HEK293 (cell line): ENCODE measurements around the gene MUC15.
"Not testable (repeated sequence)": the region's sequence is repeated elsewhere in the genome, so short reads cannot be mapped to it uniquely, and the experiment has no call there.

Source experiments
- CTCF ChIA-PET: fragments of 350-600 bp; formaldehyde crosslinking; extraction: SDS; loops from one replicate; lab custom pipeline; 2021; ENCODE audit warnings: antibody characterized with exemption; lab: Yijun Ruan, JAX
- POLR2A ChIA-PET: fragments of 300-600 bp; formaldehyde crosslinking; extraction: SDS; loops from one replicate; lab custom pipeline; 2020; ENCODE audit warnings: antibody characterized with exemption, inconsistent platforms; lab: Yijun Ruan, JAX
- H3K27ac ChIP-seq: fragments of 200-500 bp; sonication (Bioruptor generic); 2 replicates; pipeline ENCODE4 v1.5.1; 2014; ENCODE audit warnings: low read depth, low read length, control low read depth, inconsistent platforms; ENCODE audit errors: extremely low read depth
- H3K36me3 ChIP-seq, 2 experiments: fragments of 200-500 bp in 1 of 2; sonication (Bioruptor generic) in 1 of 2; 1 replicate in 1 of 2; 2 replicates in 1 of 2; pipeline ENCODE4 v1.5.1; 2014 to 2017; ENCODE audit warnings: inconsistent platforms in 2 of 2, low read length in 2 of 2; ENCODE audit not compliant: control insufficient read depth in 2 of 2, insufficient read depth in 1 of 2
- H3K4me1 ChIP-seq: fragments of 200-500 bp; sonication (Bioruptor generic); 2 replicates; pipeline ENCODE4 v1.5.1; 2014; ENCODE audit warnings: mild to moderate bottlenecking, low read length, inconsistent platforms; ENCODE audit not compliant: control insufficient read depth, insufficient read depth
- H3K4me3 ChIP-seq: 2 replicates; pipeline ENCODE4 v1.5.1; 2011; ENCODE audit warnings: low read depth, mild to moderate bottlenecking, control low read depth, low read length, moderate library complexity
- H3K9me3 ChIP-seq: fragments of 200-500 bp; sonication (Bioruptor generic); 2 replicates; pipeline ENCODE4 v1.5.1; 2014; ENCODE audit warnings: low read depth, low read length, inconsistent platforms; ENCODE audit not compliant: control insufficient read depth, insufficient read depth
- GFI1B ChIP-seq: fragments of 450-650 bp; formaldehyde crosslinking; IDR thresholded peaks from 2 replicates; pipeline ENCODE4 v1.5.1; 2016; ENCODE audit warnings: missing biosample characterization, missing genetic modification characterization
- GLI4 ChIP-seq: fragments of 450-650 bp; formaldehyde crosslinking; IDR thresholded peaks from 2 replicates; pipeline ENCODE4 v1.5.1; 2016; ENCODE audit warnings: missing biosample characterization, missing genetic modification characterization
- HOXD13 ChIP-seq: sonication (generic); formaldehyde crosslinking; IDR thresholded peaks from 2 replicates; pipeline ENCODE4 v1.8.0; 2022; ENCODE audit warnings: missing genetic modification reagents, borderline replicate concordance
- KLF8 ChIP-seq: fragments of 450-650 bp; formaldehyde crosslinking; IDR thresholded peaks from 2 replicates; pipeline ENCODE4 v1.5.1; 2016; ENCODE audit warnings: missing biosample characterization, missing genetic modification characterization
- PBX3 ChIP-seq: sonication (generic); formaldehyde crosslinking; IDR thresholded peaks from 2 replicates; pipeline ENCODE4 v1.8.1; 2022; ENCODE audit warnings: mild to moderate bottlenecking, moderate library complexity, missing genetic modification reagents
- PRDM10 ChIP-seq: fragments of 450-650 bp; formaldehyde crosslinking; IDR thresholded peaks from 2 replicates; pipeline ENCODE4 v1.5.1; 2016; ENCODE audit warnings: missing biosample characterization, missing genetic modification characterization
- REST ChIP-seq: fragments of 450-650 bp; formaldehyde crosslinking; IDR thresholded peaks from 2 replicates; pipeline ENCODE4 v1.5.1; 2016; ENCODE audit warnings: missing biosample characterization, missing genetic modification characterization
- ZBTB1 ChIP-seq: fragments of 450-650 bp; formaldehyde crosslinking; IDR thresholded peaks from 2 replicates; pipeline ENCODE4 v1.5.1; 2016; ENCODE audit warnings: missing biosample characterization, missing genetic modification characterization
- ZBTB10 ChIP-seq: fragments of 450-650 bp; formaldehyde crosslinking; IDR thresholded peaks from 2 replicates; pipeline ENCODE4 v1.5.1; 2016; ENCODE audit warnings: missing biosample characterization, missing genetic modification characterization
- ZBTB48 ChIP-seq: fragments of 450-650 bp; formaldehyde crosslinking; IDR thresholded peaks from 2 replicates; pipeline ENCODE4 v1.5.1; 2016; ENCODE audit warnings: missing biosample characterization, missing genetic modification characterization
- ZNF132 ChIP-seq: fragments of 450-650 bp; formaldehyde crosslinking; IDR thresholded peaks from 2 replicates; pipeline ENCODE4 v1.5.1; 2017; ENCODE audit warnings: missing biosample characterization, missing genetic modification characterization, borderline replicate concordance
- ZNF19 ChIP-seq: fragments of 450-650 bp; formaldehyde crosslinking; IDR thresholded peaks from 2 replicates; pipeline ENCODE4; 2016; ENCODE audit warnings: missing biosample characterization, missing genetic modification characterization, low read depth
- ZNF488 ChIP-seq: fragments of 450-650 bp; formaldehyde crosslinking; IDR thresholded peaks from 2 replicates; pipeline ENCODE4 v1.5.1; 2016; ENCODE audit warnings: missing biosample characterization, missing genetic modification characterization
- ZNF521 ChIP-seq: fragments of 450-650 bp; formaldehyde crosslinking; IDR thresholded peaks from 2 replicates; pipeline ENCODE4 v1.5.1; 2017; ENCODE audit warnings: missing biosample characterization, mild to moderate bottlenecking, missing genetic modification characterization
- ZNF596 ChIP-seq: fragments of 450-650 bp; IDR thresholded peaks from 2 replicates; pipeline ENCODE4 v1.5.0; 2018; ENCODE audit warnings: missing biosample characterization, mild to moderate bottlenecking, missing genetic modification characterization, moderate library complexity

Gene MUC15

GRCh38 chr11:26597899-26598298, 25.8 kb upstream of the MUC15 start:
- Histone ChIP-seq H3K4me1 (no peaks in the 10 kb centered on the region), H3K4me3 (no peak overlapping the region), H3K27ac (no peak overlapping the region), H3K36me3 (no peaks in the 10 kb centered on the region), H3K9me3 (no peaks in the 10 kb centered on the region)
- no peak for TF ChIP-seq REST (tag by site-specific recombination)
- no peak for TF ChIP-seq ZNF488 (tag by site-specific recombination)
- no peak for TF ChIP-seq KLF8 (tag by site-specific recombination)
- no peak for TF ChIP-seq ZNF521
- no peak for TF ChIP-seq ZBTB10
- TF ChIP-seq ZBTB48 (tag by site-specific recombination) = no peak
- TF ChIP-seq ZNF19 = no peak
- no peak for TF ChIP-seq ZBTB1 (tag by site-specific recombination)
- POLR2A ChIA-PET = no interaction called here
- CTCF ChIA-PET = no interaction called here

- H3K9me3 ChIP-seq, H3K27ac ChIP-seq, POLR2A ChIA-PET, H3K4me3 ChIP-seq, CTCF ChIA-PET, H3K36me3 ChIP-seq, H3K4me1 ChIP-seq: not testable (repeated sequence)
These were observed 25.1 kb upstream of the MUC15 start for GRCh38 chr11:26597049-26597689.

GRCh38 chr11:26595207-26595865, 23.3 kb upstream of the MUC15 start:
- H3K36me3 ChIP-seq, H3K4me1 ChIP-seq, H3K4me3 ChIP-seq, H3K9me3 ChIP-seq, POLR2A ChIA-PET, H3K27ac ChIP-seq: not testable (repeated sequence)
- CTCF ChIA-PET = interaction anchor here (0.7 kb wide), 1 partner anchor 45 kb away, joined by 3 read pairs; no protein-coding TSS in a partner anchor

GRCh38 chr11:26593691-26594090, 21.6 kb upstream of the MUC15 start:
- no peak overlapping the region for H3K27ac ChIP-seq
- H3K4me3 ChIP-seq = no peak overlapping the region
- ChIA-PET CTCF (no interaction called here), POLR2A (no interaction called here)
- H3K9me3 ChIP-seq = no peaks in the 10 kb centered on the region
- H3K4me1 ChIP-seq = no peaks in the 10 kb centered on the region
- H3K36me3 ChIP-seq = no peaks in the 10 kb centered on the region
- TF ChIP-seq GFI1B (tag by site-specific recombination) (no peak), ZNF132 (tag by site-specific recombination) (no peak), HOXD13 (CRISPR knock-in tag) (no peak), ZNF596 (tag by site-specific recombination) (no peak), PBX3 (CRISPR knock-in tag) (no peak), GLI4 (tag by site-specific recombination) (no peak), PRDM10 (tag by site-specific recombination) (no peak)
